HG03460 (cell line): ENCODE data around the gene PEPD.

Experiments
- ATAC-seq: cut with Tn5 transposase; IDR thresholded peaks from one replicate; pipeline ENCODE4 v1.9.1; 2021; ENCODE audit not compliant: unreplicated experiment

PEPD gene

GRCh38 chr19:33398361-33399060 lies 123.1 kb downstream of the PEPD start:
- ATAC-seq: no peak

- ATAC-seq: no peak
Observed at GRCh38 chr19:33397536-33398360, 123.8 kb downstream of the PEPD start.

GRCh38 chr19:33396701-33397535 lies 124.7 kb downstream of the PEPD start:
- ATAC-seq: no peak

- ATAC-seq: no peak
Observed at GRCh38 chr19:33395561-33396550, 125.7 kb downstream of the PEPD start.

DNA sequence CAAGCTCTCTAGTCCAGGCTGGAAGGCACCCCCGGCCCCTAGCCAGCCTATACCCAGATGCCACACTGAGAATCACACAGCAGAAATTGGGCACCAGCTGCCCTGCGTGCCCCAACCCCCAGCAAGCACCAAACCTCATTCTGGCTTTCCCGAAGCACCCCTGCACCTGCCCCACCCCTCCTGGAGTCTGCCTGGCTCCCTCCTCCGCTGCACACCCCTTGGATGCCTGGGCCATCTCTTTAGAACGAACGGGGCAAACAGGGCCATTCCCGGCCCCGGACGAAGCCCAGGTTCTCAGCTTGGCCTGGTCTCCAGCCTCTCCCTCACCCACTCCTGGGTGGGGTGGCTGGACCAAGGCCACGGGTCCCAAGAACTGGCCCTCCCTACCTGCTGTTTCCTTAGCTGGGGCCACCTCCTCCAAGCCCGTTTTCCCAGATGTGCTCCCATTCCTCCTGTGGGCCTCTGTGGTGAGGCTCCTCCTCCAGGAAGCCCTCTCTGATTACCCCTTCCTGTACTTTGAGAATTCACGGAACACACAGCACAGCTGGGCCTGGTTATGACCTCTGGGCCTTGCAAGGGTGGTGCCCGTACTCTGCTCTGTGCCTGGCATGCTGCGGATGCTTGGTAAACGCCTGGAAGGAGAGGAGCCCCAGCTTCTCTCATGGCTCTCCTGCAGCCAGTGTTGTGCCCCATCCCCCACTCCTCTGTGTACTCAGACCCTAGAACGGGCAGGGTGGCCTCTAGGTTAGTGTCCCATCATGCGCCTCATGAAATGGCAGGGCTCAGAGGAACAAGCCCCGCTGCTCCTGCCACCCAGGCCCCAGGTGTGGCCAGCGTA lies 126.6 kb downstream of the PEPD start:
- no peak for ATAC-seq

DNA sequence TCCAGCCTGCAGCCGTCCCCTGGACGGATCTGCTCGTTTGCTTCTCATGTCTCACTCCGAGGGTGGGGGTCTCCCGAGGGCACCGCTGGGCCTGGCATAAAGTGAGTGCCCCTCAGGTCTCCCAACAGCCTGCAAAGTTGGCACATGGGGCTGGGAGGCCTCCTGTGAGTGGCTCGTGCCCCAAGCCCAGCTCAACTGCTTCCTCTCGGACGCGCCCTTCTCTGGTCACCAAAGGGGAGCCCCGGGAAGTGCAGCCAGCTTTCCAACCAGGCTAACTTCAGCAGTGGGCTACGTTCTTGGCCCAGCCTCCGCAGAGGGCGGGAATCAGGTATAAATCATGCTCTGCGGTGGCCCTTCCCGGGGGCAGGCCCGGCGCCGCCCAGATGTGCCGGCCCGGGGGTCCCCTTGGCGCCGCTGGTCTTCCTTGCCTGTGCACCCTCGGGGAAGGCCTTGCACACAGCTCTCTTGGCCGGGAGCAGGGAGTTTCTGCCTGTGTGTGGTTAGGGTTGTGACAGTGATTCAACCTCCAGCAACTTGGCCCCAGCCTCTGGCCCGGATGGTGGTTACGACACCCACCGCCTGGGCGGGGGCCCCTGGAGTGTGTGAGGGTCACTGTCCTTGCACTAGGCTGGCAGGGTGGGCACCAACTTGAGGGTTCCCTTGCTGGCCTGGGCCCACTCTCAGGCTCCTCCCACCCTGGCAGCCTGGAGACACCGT lies 127.4 kb downstream of the PEPD start:
- no peak for ATAC-seq

GRCh38 chr19:33393286-33394005 lies 128.1 kb downstream of the PEPD start:
- ATAC-seq: no peak

GRCh38 chr19:33392341-33393285 lies 129.0 kb downstream of the PEPD start:
- ATAC-seq: no peak

- ATAC-seq: no peak
Observed at GRCh38 chr19:33391631-33392249, 129.9 kb downstream of the PEPD start.

- ATAC-seq: no peak
Observed at GRCh38 chr19:33390908-33391630, 130.5 kb downstream of the PEPD start.

DNA sequence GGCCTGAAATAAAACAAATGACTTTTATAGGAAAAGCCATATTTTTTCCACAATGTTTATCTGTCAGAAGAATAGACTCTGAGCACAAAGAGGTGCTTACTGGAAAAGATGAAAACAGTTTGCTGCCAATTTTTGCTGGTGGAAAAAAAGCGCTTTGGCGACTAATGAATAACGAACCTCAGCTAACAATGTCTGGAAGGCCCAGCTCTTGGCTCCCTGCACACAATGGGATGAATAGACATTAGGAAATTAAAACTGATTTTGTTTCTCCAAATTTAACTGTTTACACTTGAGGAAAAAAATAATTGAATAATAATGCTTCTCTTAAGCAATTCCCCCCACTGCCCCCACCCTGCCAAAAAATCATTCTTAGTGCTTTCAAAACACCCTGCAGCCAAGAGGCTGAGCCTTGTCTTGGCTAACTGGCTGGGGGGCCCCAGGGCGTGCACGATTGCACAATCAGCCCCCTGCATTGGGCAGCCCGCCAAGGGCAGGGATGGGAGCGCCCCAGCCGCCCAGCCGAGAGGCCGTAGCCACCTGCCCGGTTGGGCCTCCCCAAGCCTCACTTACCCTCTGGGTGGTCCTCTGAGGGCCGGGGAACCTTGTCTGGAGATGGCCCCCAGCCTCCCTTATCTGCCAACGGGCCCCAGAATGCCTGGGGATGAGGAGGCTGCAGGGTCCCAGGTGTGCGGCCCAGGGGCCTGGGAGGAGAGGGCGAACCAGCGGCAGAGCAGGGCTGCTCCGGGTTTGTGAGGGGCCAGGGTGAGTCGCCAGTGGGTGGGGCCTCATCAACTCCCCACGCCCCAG lies 131.3 kb downstream of the PEPD start:
- ATAC-seq: no peak

- ATAC-seq: no peak
Observed at GRCh38 chr19:33389421-33390100, 132.0 kb downstream of the PEPD start.

DNA sequence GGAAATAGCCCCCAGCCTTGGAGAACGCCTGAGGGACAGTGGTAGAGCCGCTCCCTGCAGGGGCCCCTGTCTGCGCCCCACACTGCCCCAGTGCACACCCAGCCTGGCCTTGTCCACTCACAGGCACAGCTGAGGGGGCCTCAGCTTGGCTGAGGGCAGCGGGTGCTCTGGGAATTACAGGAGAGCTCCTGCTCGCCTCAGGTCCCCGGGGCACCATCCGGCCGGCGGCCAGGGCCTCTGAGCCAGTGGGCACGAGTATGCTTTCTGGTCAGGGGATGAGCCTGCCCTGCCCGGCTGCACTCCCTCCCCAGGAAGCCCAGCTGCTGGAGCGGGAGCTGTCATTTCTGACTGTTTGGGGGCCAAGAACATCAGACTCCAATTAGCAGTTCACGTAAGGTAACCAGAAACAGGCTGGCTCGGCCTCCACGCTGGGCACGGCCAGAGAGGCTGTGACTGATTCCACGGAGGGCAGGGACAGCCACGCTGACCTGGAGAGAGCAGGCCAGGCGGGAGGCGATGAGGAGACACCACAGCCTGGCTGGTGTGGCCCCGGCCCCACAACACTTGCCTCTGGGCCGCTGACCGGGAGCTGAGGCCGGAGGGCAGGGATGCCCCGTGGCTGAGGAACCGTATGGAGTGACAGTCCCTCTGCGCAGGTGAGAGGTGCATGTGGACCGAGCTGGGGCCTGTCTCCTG lies 132.7 kb downstream of the PEPD start:
- no peak for ATAC-seq

DNA sequence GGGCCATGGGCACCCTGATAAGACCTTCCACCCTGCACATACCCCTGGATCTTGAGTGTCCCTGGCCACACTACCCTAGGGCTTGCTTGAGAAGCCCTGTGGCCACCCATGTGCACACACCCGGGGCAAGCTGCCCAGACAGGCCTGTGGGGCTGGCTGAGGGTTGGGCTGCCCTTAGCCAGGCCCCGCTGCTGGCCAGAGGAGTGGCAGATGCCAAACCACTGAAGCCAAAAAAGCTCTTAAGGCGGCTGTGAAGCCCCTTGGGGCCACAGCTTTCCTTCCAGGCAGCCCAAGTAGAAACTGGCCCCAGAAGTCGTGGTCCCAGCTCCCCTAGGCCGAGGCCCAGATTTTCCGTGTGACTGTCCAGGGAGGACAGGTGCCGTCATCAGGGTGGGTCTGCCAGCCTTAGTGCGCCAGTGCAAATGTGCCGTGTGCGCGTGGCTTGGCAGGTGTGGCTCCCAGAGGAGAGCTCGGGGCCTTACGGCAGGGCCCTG lies 133.3 kb downstream of the PEPD start:
- ATAC-seq: no peak
